ENCODE measurements around the gene FNDC11.

Gene FNDC11

DNA sequence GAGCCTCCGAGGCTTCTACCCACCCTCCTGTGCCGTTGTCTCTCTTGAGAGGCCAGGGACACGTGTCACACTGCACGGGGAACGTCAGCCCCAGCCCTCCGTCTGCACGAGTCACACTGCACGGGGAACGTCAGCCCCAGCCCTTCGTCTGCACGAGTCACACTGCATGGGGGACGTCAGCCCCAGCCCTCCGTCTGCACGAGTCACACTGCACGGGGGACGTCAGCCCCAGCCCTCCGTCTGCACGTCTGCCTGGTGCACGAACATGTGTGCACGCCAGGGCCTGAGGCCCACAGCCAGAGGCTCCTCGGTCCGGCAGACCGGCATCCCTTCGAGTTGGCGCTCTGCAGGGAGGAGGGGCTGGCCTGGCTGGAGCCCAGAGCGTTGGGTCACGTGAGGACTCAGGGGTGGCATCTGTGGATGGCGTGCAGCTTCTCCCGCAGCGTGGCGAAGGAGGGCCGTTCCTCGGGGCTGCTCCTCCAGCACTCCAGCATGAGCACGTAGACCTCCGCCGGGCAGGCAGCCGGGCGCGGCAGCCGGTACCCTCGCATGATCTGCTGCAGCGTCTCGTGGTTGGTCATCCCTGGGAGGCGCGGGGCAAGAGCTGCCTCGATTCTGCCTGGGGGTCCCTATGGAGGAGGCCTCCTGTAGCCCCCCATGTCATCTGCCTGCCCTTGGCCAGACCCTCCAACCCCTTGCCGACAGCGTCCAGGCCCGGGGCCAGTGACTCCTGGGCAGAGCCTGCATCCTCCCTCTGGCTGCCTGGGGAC is 13.4 kb upstream of the FNDC11 start:
- DNase-seq = peak in 1 of 2 donors; percentile 19

GRCh38 chr20:63541371-63541770 is 12.6 kb upstream of the FNDC11 start:
- DNase-seq = no peak

DNA sequence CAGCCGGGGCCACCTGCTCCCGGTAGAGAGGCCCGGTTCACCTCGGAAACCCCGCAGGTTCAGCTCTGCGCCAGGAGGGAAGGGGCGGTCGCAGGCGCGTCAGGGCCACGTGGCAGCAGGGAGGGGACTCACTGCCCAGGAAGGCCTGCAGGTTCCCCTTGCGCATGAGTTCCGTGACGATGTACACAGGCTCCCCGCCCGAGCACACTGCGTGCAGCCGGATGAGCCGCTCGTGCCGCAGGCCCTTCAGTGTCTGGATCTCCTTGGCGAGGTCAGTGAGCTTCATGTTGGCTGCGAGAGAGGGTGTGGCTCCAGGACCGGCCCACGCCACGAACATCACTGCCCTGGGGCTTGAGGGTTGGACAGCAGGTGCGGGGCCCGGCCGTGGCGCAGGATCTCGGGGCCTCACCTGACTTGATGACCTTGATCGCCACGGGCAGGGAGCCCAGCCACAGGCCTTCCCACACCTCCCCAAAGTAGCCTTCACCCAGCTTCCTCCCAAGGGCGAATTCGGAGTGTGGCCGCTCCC is 11.9 kb upstream of the FNDC11 start:
- no peak for DNase-seq

- DNase-seq = no peak
Measured at GRCh38 chr20:63542696-63543095, 11.3 kb upstream of the FNDC11 start.

GRCh38 chr20:63543131-63543530 is 10.8 kb upstream of the FNDC11 start:
- DNase-seq = no peak

DNA sequence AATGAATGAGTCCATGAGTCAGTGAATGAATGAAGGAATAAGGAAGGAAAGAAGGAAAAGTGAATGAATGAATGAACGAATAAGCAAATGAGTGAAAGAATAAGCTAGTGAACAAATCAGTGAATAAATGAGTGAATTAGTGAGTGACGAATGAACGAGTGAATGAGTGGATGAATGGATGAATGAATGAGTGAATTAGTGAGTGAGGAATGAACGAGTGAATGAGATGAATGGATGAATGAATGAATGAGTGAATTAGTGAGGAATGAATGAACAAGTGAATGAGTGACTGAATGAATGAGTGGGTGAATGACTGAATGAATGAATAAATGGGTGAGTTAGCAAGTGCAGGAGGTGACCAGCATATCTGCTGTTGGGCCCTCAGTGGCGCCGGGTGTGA is 10.2 kb upstream of the FNDC11 start:
- DNase-seq = no peak

GRCh38 chr20:63544241-63544957 is 9.6 kb upstream of the FNDC11 start:
- no peak for DNase-seq

GRCh38 chr20:63544958-63545516 is 8.9 kb upstream of the FNDC11 start:
- no peak for DNase-seq

DNA sequence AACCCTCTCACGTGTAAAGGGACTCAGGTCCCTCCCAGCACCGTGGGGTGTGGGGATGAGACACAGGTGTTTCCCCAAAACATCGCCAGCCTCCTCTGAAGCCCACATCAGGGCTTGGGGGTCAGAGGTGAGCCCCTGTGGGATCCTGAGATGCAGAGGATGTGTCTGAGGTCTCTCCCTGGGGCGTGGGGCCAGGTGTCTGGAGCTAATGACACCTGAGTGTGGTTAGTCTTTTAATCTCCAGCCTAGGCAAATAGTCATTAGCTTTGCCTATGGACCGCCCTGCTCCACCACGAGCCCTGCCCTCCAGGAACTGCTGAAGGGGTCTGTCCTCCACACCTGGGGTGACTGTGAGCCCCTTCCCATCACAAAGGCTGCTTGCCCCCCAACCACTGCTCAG is 8.1 kb upstream of the FNDC11 start:
- no peak for DNase-seq

- DNase-seq = no peak
Measured at GRCh38 chr20:63546256-63546955, 7.6 kb upstream of the FNDC11 start.

- no peak for DNase-seq
Measured at GRCh38 chr20:63546956-63547724, 6.8 kb upstream of the FNDC11 start.

- DNase-seq = no peak
Measured at GRCh38 chr20:63547725-63548480, 6.1 kb upstream of the FNDC11 start, which contains the start of gene SRMS. TSS of gene SRMS (minus strand) at chr20:63547749. CDS start at chr20:63547463, 286 bp downstream.

DNA sequence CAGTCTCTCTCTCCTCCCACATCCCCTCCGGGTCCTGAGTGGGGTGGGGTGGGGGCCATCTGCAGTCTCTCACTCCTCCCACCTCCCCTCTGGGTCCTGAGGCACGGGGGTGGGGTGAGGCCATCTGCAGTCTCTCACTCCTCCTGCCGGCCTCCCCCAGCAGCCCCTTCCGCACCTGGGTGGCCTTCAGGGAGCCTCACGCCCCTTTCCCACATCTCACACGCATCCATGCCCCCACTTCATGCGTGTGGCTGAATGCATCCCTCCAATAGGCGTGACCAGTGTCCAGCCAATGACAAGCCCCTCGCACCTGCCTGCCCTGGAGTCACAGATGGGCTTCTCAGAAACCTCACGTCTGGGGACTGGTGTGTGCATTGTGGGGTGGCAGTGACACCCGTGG is 5.4 kb upstream of the FNDC11 start:
- no peak for DNase-seq

DNA sequence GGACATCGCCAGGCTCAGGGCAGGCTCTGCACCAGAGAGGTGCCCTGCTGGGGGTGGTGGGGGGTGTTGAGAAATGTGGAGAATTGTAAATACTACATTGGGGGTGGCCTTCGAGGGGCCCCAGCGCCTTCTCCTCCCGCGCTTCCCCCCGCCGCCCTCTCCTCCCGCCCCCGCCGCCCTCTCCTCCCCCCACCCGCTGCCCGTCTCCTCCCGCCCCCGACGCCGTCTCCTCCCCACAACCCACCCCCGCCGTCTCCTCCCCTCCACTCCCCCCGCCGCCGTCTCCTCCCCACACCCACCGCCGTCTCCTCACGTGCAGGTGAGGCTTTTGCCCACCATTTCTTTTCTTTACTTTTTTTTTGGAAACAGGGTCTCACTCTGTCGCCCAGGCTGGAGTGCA is 4.9 kb upstream of the FNDC11 start:
- no peak for DNase-seq

GRCh38 chr20:63549679-63550282 is 4.2 kb upstream of the FNDC11 start:
- no peak for DNase-seq

- DNase-seq = no peak
Measured at GRCh38 chr20:63551068-63551467, 2.9 kb upstream of the FNDC11 start.

DNA sequence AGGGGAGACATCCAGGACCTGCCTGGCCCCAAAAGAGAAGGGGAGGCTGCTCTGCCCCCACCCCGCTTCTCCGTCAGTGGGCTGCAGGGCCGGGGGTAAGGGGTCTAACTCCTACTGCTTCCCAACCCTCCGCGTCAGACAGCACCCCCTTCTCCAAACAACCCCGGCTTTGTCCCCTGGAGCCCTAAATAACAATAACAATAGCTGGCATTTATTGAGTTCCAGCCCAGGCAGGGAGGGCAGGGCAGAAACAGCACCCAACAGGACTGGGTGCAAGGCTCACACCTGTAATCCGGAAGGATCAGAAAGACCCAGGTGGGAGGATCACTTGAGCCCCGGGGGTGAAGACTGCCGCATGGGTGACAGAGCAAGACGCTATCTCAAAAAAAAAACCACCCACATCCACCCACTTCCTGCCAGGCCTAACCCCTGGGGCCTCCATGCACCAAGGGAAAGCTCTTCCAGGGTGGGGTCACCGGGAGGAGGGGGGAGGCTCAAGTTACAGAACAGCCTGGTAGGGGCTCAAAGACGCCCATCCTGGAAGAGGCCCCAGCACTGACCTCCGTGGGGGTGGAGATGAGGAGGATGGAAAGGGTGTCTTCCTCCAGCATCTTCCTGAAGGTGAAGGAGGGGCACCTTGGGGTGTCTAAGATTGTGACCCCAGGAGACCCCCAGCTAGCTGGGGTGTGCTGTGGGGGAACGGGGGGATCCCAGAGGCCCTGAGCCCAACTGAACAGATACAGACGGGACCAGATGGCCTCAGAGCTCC is 1.3 kb upstream of the FNDC11 start:
- DNase-seq = no peak

- no peak for DNase-seq
Measured at GRCh38 chr20:63553251-63553932, 567 bp upstream of the FNDC11 start.

All from hippocampal formation (tissue), 2 donors.